IMR-90 (cell line): ENCODE measurements around the gene KRT71. TPM values are rescaled to one million over a fixed set of nuclear protein-coding genes. Genes with fewer than 3 reads are reported as not detected.

Source experiments
- ATAC-seq: fragments of 200-7000 bp; cut with Tn5 transposase; 2 replicates; pipeline ENCODE4 v1.9.1; 2020; ENCODE audit warnings: low read depth, mild to moderate bottlenecking, moderate library complexity
- BruUV-seq: library from RNA; stranded (reverse); fragments of 400-500 nt; replicated peaks from 2 replicates; lab custom pipeline; 2021; lab: Mats Ljungman, UMichigan
- CTCF ChIA-PET: fragments of 300-600 bp; formaldehyde crosslinking; extraction: SDS; loops from one replicate; lab custom pipeline; 2021; ENCODE audit warnings: antibody characterized with exemption; lab: Yijun Ruan, JAX
- POLR2A ChIA-PET: fragments of 300-600 bp; sonication (Branson Sonifier 250); formaldehyde crosslinking; loops from one replicate; lab custom pipeline; 2022; ENCODE audit warnings: antibody characterized with exemption; ENCODE audit not compliant: unreplicated experiment; lab: Charles Lee
- DNase-seq: peaks from one replicate; pipeline ENCODE4 v3.0.0; 2013
- H2AFZ ChIP-seq: replicated peaks from 2 replicates; pipeline ENCODE3; 2013; ENCODE audit warnings: low read length, mild to moderate bottlenecking; ENCODE audit not compliant: poor library complexity
- H2AK5ac ChIP-seq: 2 replicates; pipeline ENCODE4 v1.6.1; 2013; ENCODE audit warnings: low read depth, low read length, inconsistent platforms
- H2AK9ac ChIP-seq: replicated peaks from 2 replicates; pipeline ENCODE3; 2013; ENCODE audit warnings: mild to moderate bottlenecking, low read depth, low read length, moderate library complexity; ENCODE audit not compliant: poor library complexity
- H2BK120ac ChIP-seq: 2 replicates; pipeline ENCODE4 v1.6.1; 2013; ENCODE audit warnings: low read depth, low read length, inconsistent platforms
- H2BK15ac ChIP-seq: 3 replicates; pipeline ENCODE4 v1.6.1; 2013; ENCODE audit warnings: low read depth, low read length, inconsistent platforms
- H2BK20ac ChIP-seq: 2 replicates; pipeline ENCODE4 v1.6.1; 2013; ENCODE audit warnings: low read depth, mild to moderate bottlenecking, inconsistent platforms, low read length, moderate library complexity
- H2BK5ac ChIP-seq: 2 replicates; pipeline ENCODE4 v1.6.1; 2013; ENCODE audit warnings: mild to moderate bottlenecking, low read depth, low read length, inconsistent platforms; ENCODE audit not compliant: poor library complexity, severe bottlenecking
- H3K14ac ChIP-seq: replicated peaks from 2 replicates; pipeline ENCODE4 v1.6.1; 2013; ENCODE audit warnings: low read depth, low read length, inconsistent platforms
- H3K18ac ChIP-seq: 2 replicates; pipeline ENCODE4 v1.6.1; 2013; ENCODE audit warnings: low read depth, low read length, control low read depth
- H3K23ac ChIP-seq: 2 replicates; pipeline ENCODE4 v1.6.1; 2013; ENCODE audit warnings: low read depth, low read length, inconsistent platforms
- H3K27ac ChIP-seq: 2 replicates; pipeline ENCODE4 v1.5.1; 2013; ENCODE audit warnings: mild to moderate bottlenecking, control low read depth, low read length; ENCODE audit not compliant: insufficient read depth
- H3K27me3 ChIP-seq: 2 replicates; pipeline ENCODE4 v1.6.1; 2013; ENCODE audit warnings: low read length; ENCODE audit not compliant: control insufficient read depth, insufficient read depth
- H3K36me3 ChIP-seq: 2 replicates; pipeline ENCODE4 v1.6.1; 2013; ENCODE audit warnings: low read length, mixed read lengths; ENCODE audit not compliant: control insufficient read depth, insufficient read depth
- H3K4ac ChIP-seq: 2 replicates; pipeline ENCODE4 v1.6.1; 2013; ENCODE audit warnings: low read depth, low read length, inconsistent platforms
- H3K4me1 ChIP-seq: 2 replicates; pipeline ENCODE4 v1.6.1; 2013; ENCODE audit warnings: low read length, mixed read lengths; ENCODE audit not compliant: control insufficient read depth, insufficient read depth
- H3K4me2 ChIP-seq: 2 replicates; pipeline ENCODE4 v1.6.1; 2013; ENCODE audit warnings: low read depth, mild to moderate bottlenecking, control low read depth, low read length, moderate library complexity
- H3K4me3 ChIP-seq: 2 replicates; pipeline ENCODE4 v1.5.1; 2013; ENCODE audit warnings: low read depth, mild to moderate bottlenecking, control low read depth, low read length, moderate library complexity; ENCODE audit not compliant: insufficient read depth
- H3K56ac ChIP-seq: 2 replicates; pipeline ENCODE4 v1.6.1; 2013; ENCODE audit warnings: low read length, inconsistent platforms; ENCODE audit not compliant: insufficient read depth; ENCODE audit errors: extremely low read depth
- H3K79me1 ChIP-seq, 2 experiments: 2 replicates each; pipeline ENCODE4 v1.6.1; 2013; ENCODE audit warnings: low read length in 2 of 2, inconsistent platforms in 1 of 2, low read depth in 1 of 2
- H3K9ac ChIP-seq: 2 replicates; pipeline ENCODE4 v1.6.1; 2013; ENCODE audit warnings: low read depth, low read length, control low read depth
- H3K9me1 ChIP-seq: 2 replicates; pipeline ENCODE4 v1.6.1; 2013; ENCODE audit warnings: low read length, inconsistent platforms; ENCODE audit not compliant: insufficient read depth
- H3K9me3 ChIP-seq: 2 replicates; pipeline ENCODE4 v1.6.1; 2013; ENCODE audit warnings: low read length; ENCODE audit not compliant: control insufficient read depth, insufficient read depth
- H4K20me1 ChIP-seq: 2 replicates; pipeline ENCODE4 v1.6.1; 2013; ENCODE audit warnings: low read length, inconsistent platforms; ENCODE audit not compliant: insufficient read depth
- H4K5ac ChIP-seq: 2 replicates; pipeline ENCODE4 v1.6.1; 2013; ENCODE audit warnings: mild to moderate bottlenecking, low read depth, low read length, control low read depth
- H4K8ac ChIP-seq, 2 experiments: 2 replicates each; pipeline ENCODE4 v1.6.1; 2013; ENCODE audit warnings: low read depth in 2 of 2, low read length in 2 of 2, control low read depth in 1 of 2, inconsistent platforms in 1 of 2
- H4K91ac ChIP-seq: 2 replicates; pipeline ENCODE4 v1.6.1; 2013; ENCODE audit warnings: low read depth, low read length, inconsistent platforms; ENCODE audit not compliant: insufficient read depth
- BHLHE40 ChIP-seq: fragments of 150-350 bp; IDR thresholded peaks from 2 replicates; pipeline ENCODE4 v1.6.1; 2016; ENCODE audit warnings: mild to moderate bottlenecking, low read depth, low read length
- CEBPB ChIP-seq: IDR thresholded peaks from 2 replicates; pipeline ENCODE4 v1.6.1; 2012; ENCODE audit warnings: low read depth, low read length, improper control_type of control experiment
- CHD1 ChIP-seq: IDR thresholded peaks from 2 replicates; pipeline ENCODE4 v1.6.1; 2012; ENCODE audit warnings: low read depth, low read length, improper control_type of control experiment
- CTCF ChIP-seq: conservative IDR thresholded peaks from 2 replicates; pipeline ENCODE4 v1.5.1; 2012; ENCODE audit warnings: mild to moderate bottlenecking, low read depth, low read length, improper control_type of control experiment
- FOS ChIP-seq: fragments of 150-350 bp; IDR thresholded peaks from 2 replicates; pipeline ENCODE4 v1.6.1; 2016; ENCODE audit warnings: low read depth, low read length
- MAFK ChIP-seq: IDR thresholded peaks from 2 replicates; pipeline ENCODE4 v1.6.1; 2012; ENCODE audit warnings: low read depth, low read length, improper control_type of control experiment
- MAZ ChIP-seq: IDR thresholded peaks from 2 replicates; pipeline ENCODE4 v1.6.1; 2012; ENCODE audit warnings: low read depth, mild to moderate bottlenecking, low read length, improper control_type of control experiment, moderate library complexity, borderline replicate concordance
- MXI1 ChIP-seq: IDR thresholded peaks from 2 replicates; pipeline ENCODE4 v1.6.1; 2012; ENCODE audit warnings: low read depth, mild to moderate bottlenecking, low read length, moderate library complexity, borderline replicate concordance
- NFE2L2 ChIP-seq: fragments of 150-350 bp; IDR thresholded peaks from 2 replicates; pipeline ENCODE4 v1.6.1; 2016; ENCODE audit warnings: low read depth, mild to moderate bottlenecking, low read length
- POLR2A ChIP-seq: IDR thresholded peaks from 2 replicates; pipeline ENCODE4 v1.6.1; 2012; ENCODE audit warnings: mild to moderate bottlenecking, low read depth, low read length
- RAD21 ChIP-seq: IDR thresholded peaks from 2 replicates; pipeline ENCODE4 v1.6.1; 2012; ENCODE audit warnings: low read length, improper control_type of control experiment
- RCOR1 ChIP-seq: IDR thresholded peaks from 2 replicates; pipeline ENCODE4 v1.6.1; 2012; ENCODE audit warnings: mild to moderate bottlenecking, low read length, improper control_type of control experiment; ENCODE audit not compliant: insufficient replicate concordance
- RFX5 ChIP-seq: IDR thresholded peaks from 2 replicates; pipeline ENCODE4 v1.8.0; 2012; ENCODE audit warnings: low read depth, mild to moderate bottlenecking, low read length, moderate library complexity
- SMC3 ChIP-seq: fragments of 150-350 bp; IDR thresholded peaks from 2 replicates; pipeline ENCODE4 v1.6.1; 2016; ENCODE audit warnings: low read depth, mild to moderate bottlenecking, antibody characterized with exemption, low read length, moderate library complexity
- USF2 ChIP-seq: fragments of 150-350 bp; IDR thresholded peaks from 2 replicates; pipeline ENCODE4 v1.6.1; 2017; ENCODE audit warnings: mild to moderate bottlenecking, antibody characterized with exemption, low read length, low read depth
- WGBS, 2 experiments: methylation state at CpG; one replicate each; pipeline versions ENCODE4 v1.1.5 to v1.1.7; 2013; ENCODE audit warnings: missing lambda C conversion rate in 2 of 2; ENCODE audit not compliant: insufficient read length in 1 of 2; ENCODE audit errors: extremely low coverage in 2 of 2; 5-methylcytosine and 5-hydroxymethylcytosine counted together
- dilution Hi-C: fragments of 300-500 bp; cut with HindIII; formaldehyde crosslinking; loops from one replicate; pipeline ENCODE4 v1.14.3; 2018; ENCODE audit warnings: low sequenced_read_pairs; ENCODE audit not compliant: unreplicated experiment
- in situ Hi-C: fragments of 300-500 bp; cut with MboI; formaldehyde crosslinking; loops from 3 replicates; pipeline ENCODE4 v1.14.3; 2019; ENCODE audit warnings: low sequenced_read_pairs, inconsistent platforms, mixed read lengths
- intact Hi-C: fragments of 100-400 bp; cut with micrococcal nuclease; formaldehyde crosslinking; loops from 2 replicates; pipeline ENCODE4 v1.10.0; 2022
- polyA plus RNA-seq, 3 experiments: library from polyadenylated mRNA; depleted of rRNA; stranded (reverse); fragments of >200 nt; gene quantifications; 2 replicates each; pipeline ENCODE4 v1.2.3, GENCODE V29; 2012; ENCODE audit warnings: low replicate concordance in 1 of 3
- total RNA-seq: library from RNA; depleted of rRNA; stranded (reverse); fragments of >200 nt; gene quantifications from 2 replicates; pipeline ENCODE4 v1.2.3, GENCODE V29; 2012
- TF ChIP-seq, protein P1 (sequence below): fragments of 150-350 bp; IDR thresholded peaks from 2 replicates; pipeline ENCODE4 v1.6.1; 2016; ENCODE audit warnings: low read depth, mild to moderate bottlenecking, low read length, moderate library complexity, borderline replicate concordance

KRT71 gene
- total and polyA plus RNA-seq, 2 of the 4 experiments (the other 2 are of a cell fraction), result not detected

DNA sequence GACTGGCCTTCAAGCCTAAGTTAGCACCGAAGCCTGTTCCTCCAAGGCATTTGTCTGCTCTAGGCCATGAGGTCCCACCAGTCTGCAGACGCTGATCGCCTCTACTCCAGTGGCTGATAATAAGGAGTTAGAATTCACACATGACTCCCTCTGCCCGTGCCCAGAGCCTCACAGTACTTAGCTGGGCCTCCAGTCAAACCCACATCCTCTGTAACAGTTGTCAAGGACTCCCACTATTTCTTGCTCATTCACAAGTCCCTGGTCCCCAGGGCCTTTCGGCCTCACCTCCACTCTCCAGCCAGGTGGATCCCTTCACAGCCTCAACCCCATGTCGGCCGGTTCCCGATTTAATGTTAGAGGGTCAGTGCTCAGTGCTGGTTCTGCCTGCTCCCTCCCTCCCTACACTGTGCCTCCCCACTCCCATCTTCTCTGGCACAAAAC, 26.4 kb downstream of the KRT71 start:
- Histone ChIP-seq H3K14ac (no peak overlapping the region), H3K79me1 (no peaks in the 10 kb centered on the region), H4K20me1 (no peaks in the 10 kb centered on the region; the same call in 1 of the 2 replicates), H2AK5ac (no peak overlapping the region), H2BK15ac (no peak overlapping the region), H3K4me3 (no peak overlapping the region), H3K36me3 (no peaks in the 10 kb centered on the region), H2AFZ (no peak overlapping the region), H3K27ac (no peak overlapping the region), H4K91ac (no peak overlapping the region), H4K5ac (no peak overlapping the region), H3K9me3 (no peaks in the 10 kb centered on the region), H2AK9ac (no peak overlapping the region), H3K4me2 (no peak overlapping the region), H3K4me1 (no peaks in the 10 kb centered on the region), H4K8ac (no peak overlapping the region), H3K9me1 (no peaks in the 10 kb centered on the region), H2BK120ac (no peak overlapping the region), H3K18ac (no peak overlapping the region), H3K9ac (no peak overlapping the region), H3K27me3 (peaks cover 41% of the 10 kb centered on the region), H3K23ac (no peak overlapping the region), H2BK5ac (no peak overlapping the region), H3K4ac (no peak overlapping the region), H2BK20ac (no peak overlapping the region), H3K56ac (no peak overlapping the region)
- TF ChIP-seq SMC3 (no peak), RFX5 (no peak), RAD21 (no peak), CEBPB (no peak), MAZ (no peak), CHD1 (no peak), USF2 (no peak), BHLHE40 (no peak), MAFK (no peak), MXI1 (no peak), NFE2L2 (no peak), FOS (no peak), CTCF (no peak), POLR2A (no peak), RCOR1 (no peak)
- TF ChIP-seq, protein P1, sequence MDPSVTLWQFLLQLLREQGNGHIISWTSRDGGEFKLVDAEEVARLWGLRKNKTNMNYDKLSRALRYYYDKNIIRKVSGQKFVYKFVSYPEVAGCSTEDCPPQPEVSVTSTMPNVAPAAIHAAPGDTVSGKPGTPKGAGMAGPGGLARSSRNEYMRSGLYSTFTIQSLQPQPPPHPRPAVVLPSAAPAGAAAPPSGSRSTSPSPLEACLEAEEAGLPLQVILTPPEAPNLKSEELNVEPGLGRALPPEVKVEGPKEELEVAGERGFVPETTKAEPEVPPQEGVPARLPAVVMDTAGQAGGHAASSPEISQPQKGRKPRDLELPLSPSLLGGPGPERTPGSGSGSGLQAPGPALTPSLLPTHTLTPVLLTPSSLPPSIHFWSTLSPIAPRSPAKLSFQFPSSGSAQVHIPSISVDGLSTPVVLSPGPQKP, result no peak
- ATAC-seq, result no peak
- ChIA-PET POLR2A (no interaction called here), CTCF (no interaction called here)
- no CpG with 5 or more reads among the region's 8 CpGs for WGBS, 2 experiments
- intact Hi-C loops, result no loop called here
- in situ Hi-C loops, result no loop called here
- dilution Hi-C loops, result no loop called here
- no TSS peak for BruUV-seq
- no peak for DNase-seq
